WTC11 (cell line): ENCODE results near the gene TMEM205.

ENCODE experiments used
- CTCF ChIP-seq: fragments of 200-600 bp; IDR thresholded peaks from 2 replicates; pipeline ENCODE4 v1.8.0; 2022; ENCODE audit warnings: antibody characterized with exemption
- E2F5 ChIP-seq: sonication (generic); formaldehyde crosslinking; IDR thresholded peaks from 2 replicates; pipeline ENCODE4 v1.8.1; 2022; ENCODE audit warnings: mild to moderate bottlenecking, moderate library complexity, missing genetic modification reagents
- GABPB1 ChIP-seq: sonication (generic); formaldehyde crosslinking; IDR thresholded peaks from 2 replicates; pipeline ENCODE4 v1.8.1; 2023; ENCODE audit warnings: mild to moderate bottlenecking, missing genetic modification reagents
- MYBL2 ChIP-seq: sonication (generic); formaldehyde crosslinking; IDR thresholded peaks from 2 replicates; pipeline ENCODE4 v1.8.1; 2023; ENCODE audit warnings: mild to moderate bottlenecking, moderate library complexity, missing genetic modification reagents
- NR3C1 ChIP-seq: sonication (generic); formaldehyde crosslinking; conservative IDR thresholded peaks from 2 replicates; pipeline ENCODE4 v1.8.1; 2023; ENCODE audit warnings: low read depth, mild to moderate bottlenecking, missing genetic modification reagents
- SOX15 ChIP-seq: fragments of 250-450 bp; sonication (Bioruptor Pico); IDR thresholded peaks from 2 replicates; pipeline ENCODE4 v1.9.0; 2021; ENCODE audit warnings: mild to moderate bottlenecking
- USF2 ChIP-seq: sonication (generic); formaldehyde crosslinking; IDR thresholded peaks from 2 replicates; pipeline ENCODE4 v1.8.1; 2023; ENCODE audit warnings: mild to moderate bottlenecking, missing genetic modification reagents, moderate library complexity
- TF ChIP-seq, protein P1 (sequence below): sonication (generic); formaldehyde crosslinking; IDR thresholded peaks from 2 replicates; pipeline ENCODE4 v1.8.0; 2023; ENCODE audit warnings: missing genetic modification reagents, mild to moderate bottlenecking, borderline replicate concordance

DNA sequence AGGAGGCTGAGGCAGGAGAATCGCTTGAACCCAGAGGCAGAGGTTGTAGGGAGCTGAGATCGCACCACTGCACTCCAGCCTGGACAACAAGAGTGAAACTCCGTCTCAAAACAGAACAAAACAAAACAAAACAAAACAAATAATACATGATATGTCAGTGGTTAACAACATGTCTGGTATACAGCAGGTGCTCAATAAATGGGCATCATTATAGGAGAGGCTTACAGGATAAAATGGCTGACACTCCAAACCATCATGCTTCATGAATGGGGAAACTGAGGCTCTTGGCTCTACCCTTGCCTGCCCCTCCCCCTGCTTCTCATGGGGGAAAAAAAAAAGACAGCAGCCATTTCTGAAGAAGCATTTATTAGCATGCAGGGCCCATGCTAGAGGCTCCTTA is 3.6 kb downstream of the TMEM205 start:
- TF ChIP-seq MYBL2 (CRISPR knock-in tag): no peak
- TF ChIP-seq SOX15 (CRISPR knock-in tag): no peak
- TF ChIP-seq, protein P1, sequence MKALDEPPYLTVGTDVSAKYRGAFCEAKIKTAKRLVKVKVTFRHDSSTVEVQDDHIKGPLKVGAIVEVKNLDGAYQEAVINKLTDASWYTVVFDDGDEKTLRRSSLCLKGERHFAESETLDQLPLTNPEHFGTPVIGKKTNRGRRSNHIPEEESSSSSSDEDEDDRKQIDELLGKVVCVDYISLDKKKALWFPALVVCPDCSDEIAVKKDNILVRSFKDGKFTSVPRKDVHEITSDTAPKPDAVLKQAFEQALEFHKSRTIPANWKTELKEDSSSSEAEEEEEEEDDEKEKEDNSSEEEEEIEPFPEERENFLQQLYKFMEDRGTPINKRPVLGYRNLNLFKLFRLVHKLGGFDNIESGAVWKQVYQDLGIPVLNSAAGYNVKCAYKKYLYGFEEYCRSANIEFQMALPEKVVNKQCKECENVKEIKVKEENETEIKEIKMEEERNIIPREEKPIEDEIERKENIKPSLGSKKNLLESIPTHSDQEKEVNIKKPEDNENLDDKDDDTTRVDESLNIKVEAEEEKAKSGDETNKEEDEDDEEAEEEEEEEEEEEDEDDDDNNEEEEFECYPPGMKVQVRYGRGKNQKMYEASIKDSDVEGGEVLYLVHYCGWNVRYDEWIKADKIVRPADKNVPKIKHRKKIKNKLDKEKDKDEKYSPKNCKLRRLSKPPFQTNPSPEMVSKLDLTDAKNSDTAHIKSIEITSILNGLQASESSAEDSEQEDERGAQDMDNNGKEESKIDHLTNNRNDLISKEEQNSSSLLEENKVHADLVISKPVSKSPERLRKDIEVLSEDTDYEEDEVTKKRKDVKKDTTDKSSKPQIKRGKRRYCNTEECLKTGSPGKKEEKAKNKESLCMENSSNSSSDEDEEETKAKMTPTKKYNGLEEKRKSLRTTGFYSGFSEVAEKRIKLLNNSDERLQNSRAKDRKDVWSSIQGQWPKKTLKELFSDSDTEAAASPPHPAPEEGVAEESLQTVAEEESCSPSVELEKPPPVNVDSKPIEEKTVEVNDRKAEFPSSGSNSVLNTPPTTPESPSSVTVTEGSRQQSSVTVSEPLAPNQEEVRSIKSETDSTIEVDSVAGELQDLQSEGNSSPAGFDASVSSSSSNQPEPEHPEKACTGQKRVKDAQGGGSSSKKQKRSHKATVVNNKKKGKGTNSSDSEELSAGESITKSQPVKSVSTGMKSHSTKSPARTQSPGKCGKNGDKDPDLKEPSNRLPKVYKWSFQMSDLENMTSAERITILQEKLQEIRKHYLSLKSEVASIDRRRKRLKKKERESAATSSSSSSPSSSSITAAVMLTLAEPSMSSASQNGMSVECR (CRISPR knock-in tag): no peak
- no peak for TF ChIP-seq GABPB1 (CRISPR knock-in tag)
- TF ChIP-seq CTCF: no peak
- no peak for TF ChIP-seq USF2
- TF ChIP-seq NR3C1 (CRISPR knock-in tag): no peak
- TF ChIP-seq E2F5 (CRISPR knock-in tag): no peak
